Measurements from ENCODE around the gene LRRC71.

GRCh38 chr1:156928043-156928602, 7.7 kb downstream of the LRRC71 start:
- TF ChIP-seq GRHL2 (CRISPR knock-in tag; IDR thresholded peaks at IDR 0.05; ENCODE audit: insufficient replicate concordance, severe bottlenecking) (no peak), ATF2 (CRISPR knock-in tag; IDR thresholded peaks at IDR 0.05; ENCODE audit: borderline replicate concordance, low read depth) (no peak), CBFB (CRISPR knock-in tag; IDR thresholded peaks at IDR 0.05; ENCODE audit: low read depth) (no peak), CTCF (IDR thresholded peaks at IDR 0.05) (0 out of 2 replicates have a peak, but pooled peaks have one; percentile 1), SMAD3 (CRISPR knock-in tag; IDR thresholded peaks at IDR 0.05; ENCODE audit: borderline replicate concordance) (no peak), CDX4 (CRISPR knock-in tag; IDR thresholded peaks at IDR 0.05; ENCODE audit: borderline replicate concordance) (no peak), NR2C2 (CRISPR knock-in tag; IDR thresholded peaks at IDR 0.05) (no peak), NFYB (CRISPR knock-in tag; conservative IDR thresholded peaks at IDR 0.05; ENCODE audit: low read depth) (no peak), ATF1 (CRISPR knock-in tag; IDR thresholded peaks at IDR 0.05) (no peak), PRDM15 (CRISPR knock-in tag; IDR thresholded peaks at IDR 0.05) (no peak), MXD4 (CRISPR knock-in tag; IDR thresholded peaks at IDR 0.05; ENCODE audit: borderline replicate concordance) (no peak), RORB (CRISPR knock-in tag; IDR thresholded peaks at IDR 0.05) (no peak), FOXK1 (CRISPR knock-in tag; IDR thresholded peaks at IDR 0.05) (no peak), ZSCAN18 (CRISPR knock-in tag; IDR thresholded peaks at IDR 0.05) (no peak)
